Measurements from ENCODE around the gene CD99L2. TPM values are rescaled to one million over a fixed set of nuclear protein-coding genes. Genes with fewer than 3 reads are reported as not detected.

The CD99L2 gene
- total and polyA plus RNA-seq, 2 donors (not counting 1 experiment from before 2014, with no cell fraction given) = 40.6 to 55.5 TPM

DNA sequence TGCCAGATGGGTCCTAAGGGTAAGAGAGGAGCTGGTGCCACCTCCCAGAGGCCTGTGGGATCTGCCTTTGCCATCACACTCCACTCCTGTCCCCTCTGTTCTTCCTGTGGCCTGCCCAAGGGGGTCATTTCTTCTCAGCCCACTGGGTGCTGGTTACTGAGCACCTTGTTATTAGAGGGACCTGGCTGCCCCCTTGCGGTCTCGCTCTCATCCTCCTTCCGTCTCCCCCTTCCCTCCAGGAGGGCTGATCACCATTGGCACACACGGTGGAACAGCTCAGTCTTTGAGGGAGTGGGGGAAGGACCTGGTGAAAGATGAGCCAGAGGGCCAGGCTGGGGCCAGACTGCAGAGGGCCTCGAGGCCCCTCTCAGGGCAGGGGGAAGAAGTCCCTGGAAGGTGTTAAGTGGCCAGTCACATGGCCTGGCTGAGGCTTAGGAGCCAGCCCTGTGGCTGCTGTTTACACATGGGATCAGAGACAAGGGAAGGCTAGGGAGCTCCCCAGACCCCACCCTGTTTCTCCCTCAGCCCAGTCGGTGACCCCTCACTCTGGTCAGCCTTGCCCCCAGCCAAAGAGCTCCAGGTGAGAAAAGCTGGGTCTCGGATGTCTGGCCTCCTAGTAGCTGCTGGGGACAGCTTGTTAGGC lies 137.2 kb downstream of the CD99L2 start:
- no peak for TF ChIP-seq EZH2 (IDR thresholded peaks at IDR 0.05; ENCODE audit: low read length, missing control alignments)
- TF ChIP-seq, protein P1, sequence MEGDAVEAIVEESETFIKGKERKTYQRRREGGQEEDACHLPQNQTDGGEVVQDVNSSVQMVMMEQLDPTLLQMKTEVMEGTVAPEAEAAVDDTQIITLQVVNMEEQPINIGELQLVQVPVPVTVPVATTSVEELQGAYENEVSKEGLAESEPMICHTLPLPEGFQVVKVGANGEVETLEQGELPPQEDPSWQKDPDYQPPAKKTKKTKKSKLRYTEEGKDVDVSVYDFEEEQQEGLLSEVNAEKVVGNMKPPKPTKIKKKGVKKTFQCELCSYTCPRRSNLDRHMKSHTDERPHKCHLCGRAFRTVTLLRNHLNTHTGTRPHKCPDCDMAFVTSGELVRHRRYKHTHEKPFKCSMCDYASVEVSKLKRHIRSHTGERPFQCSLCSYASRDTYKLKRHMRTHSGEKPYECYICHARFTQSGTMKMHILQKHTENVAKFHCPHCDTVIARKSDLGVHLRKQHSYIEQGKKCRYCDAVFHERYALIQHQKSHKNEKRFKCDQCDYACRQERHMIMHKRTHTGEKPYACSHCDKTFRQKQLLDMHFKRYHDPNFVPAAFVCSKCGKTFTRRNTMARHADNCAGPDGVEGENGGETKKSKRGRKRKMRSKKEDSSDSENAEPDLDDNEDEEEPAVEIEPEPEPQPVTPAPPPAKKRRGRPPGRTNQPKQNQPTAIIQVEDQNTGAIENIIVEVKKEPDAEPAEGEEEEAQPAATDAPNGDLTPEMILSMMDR (conservative IDR thresholded peaks at IDR 0.05 in 1 of 2, IDR thresholded peaks at IDR 0.05 in 1 of 2; ENCODE audit: low read depth in 1 of 2, low read length in 2 of 2) = no peak
- H3K36me3 ChIP-seq (ENCODE audit: control insufficient read depth, insufficient read depth, low read length) = peaks cover 2% of the 10 kb centered on the region
- no peaks in the 10 kb centered on the region for H3K27me3 ChIP-seq (ENCODE audit: control insufficient read depth, insufficient read depth, low read length)
- no peak overlapping the region for H3K4me3 ChIP-seq (replicated peaks in 1 of 4; ENCODE audit: control extremely low read depth in 1 of 4, insufficient read depth in 1 of 4, low read depth in 3 of 4, low read length in 4 of 4)
- H3K27ac ChIP-seq (ENCODE audit: insufficient read depth, low read length) = no peak overlapping the region
- no peak overlapping the region for H3K9ac ChIP-seq (ENCODE audit: insufficient read depth, low read length)
- DNase-seq (ENCODE audit: low read depth in 2 of 2) = no peak
- H4K20me1 ChIP-seq (ENCODE audit: control insufficient read depth, extremely low read depth, insufficient read depth, low read length) = no peaks in the 10 kb centered on the region
- no peak overlapping the region for H2AFZ ChIP-seq (ENCODE audit: low read length)
- H3K9me3 ChIP-seq (ENCODE audit: control insufficient read depth, insufficient read depth, low read depth, low read length) = no peaks in the 10 kb centered on the region
- H3K79me2 ChIP-seq (ENCODE audit: control insufficient read depth, insufficient read depth, low read length) = no peaks in the 10 kb centered on the region
- no peak overlapping the region for H3K4me2 ChIP-seq (ENCODE audit: extremely low read depth, insufficient read depth, low read length)
- no peaks in the 10 kb centered on the region for H3K4me1 ChIP-seq (ENCODE audit: control insufficient read depth, extremely low read depth, insufficient read depth, low read length)

GRCh38 chrX:150759568-150760416 lies 138.7 kb downstream of the CD99L2 start:
- Histone ChIP-seq H3K27me3 (ENCODE audit: control insufficient read depth, insufficient read depth, low read length) (no peaks in the 10 kb centered on the region), H3K9ac (ENCODE audit: insufficient read depth, low read length) (no peak overlapping the region), H4K20me1 (ENCODE audit: control insufficient read depth, extremely low read depth, insufficient read depth, low read length) (no peaks in the 10 kb centered on the region), H3K4me2 (ENCODE audit: extremely low read depth, insufficient read depth, low read length) (no peak overlapping the region), H3K4me3 (replicated peaks in 1 of 4; ENCODE audit: control extremely low read depth in 1 of 4, insufficient read depth in 1 of 4, low read depth in 3 of 4, low read length in 4 of 4) (no peak overlapping the region), H3K79me2 (ENCODE audit: control insufficient read depth, insufficient read depth, low read length) (no peaks in the 10 kb centered on the region), H3K4me1 (ENCODE audit: control insufficient read depth, extremely low read depth, insufficient read depth, low read length) (no peaks in the 10 kb centered on the region), H3K36me3 (ENCODE audit: control insufficient read depth, insufficient read depth, low read length) (peaks cover 4% of the 10 kb centered on the region), H2AFZ (ENCODE audit: low read length) (no peak overlapping the region), H3K27ac (ENCODE audit: insufficient read depth, low read length) (no peak overlapping the region), H3K9me3 (ENCODE audit: control insufficient read depth, insufficient read depth, low read depth, low read length) (no peaks in the 10 kb centered on the region)
- no peak for DNase-seq (ENCODE audit: low read depth in 2 of 2)
- no peak for TF ChIP-seq EZH2 (IDR thresholded peaks at IDR 0.05; ENCODE audit: low read length, missing control alignments)
- TF ChIP-seq, protein P1 (conservative IDR thresholded peaks at IDR 0.05 in 1 of 2, IDR thresholded peaks at IDR 0.05 in 1 of 2; ENCODE audit: low read depth in 1 of 2, low read length in 2 of 2) = no peak

DNA sequence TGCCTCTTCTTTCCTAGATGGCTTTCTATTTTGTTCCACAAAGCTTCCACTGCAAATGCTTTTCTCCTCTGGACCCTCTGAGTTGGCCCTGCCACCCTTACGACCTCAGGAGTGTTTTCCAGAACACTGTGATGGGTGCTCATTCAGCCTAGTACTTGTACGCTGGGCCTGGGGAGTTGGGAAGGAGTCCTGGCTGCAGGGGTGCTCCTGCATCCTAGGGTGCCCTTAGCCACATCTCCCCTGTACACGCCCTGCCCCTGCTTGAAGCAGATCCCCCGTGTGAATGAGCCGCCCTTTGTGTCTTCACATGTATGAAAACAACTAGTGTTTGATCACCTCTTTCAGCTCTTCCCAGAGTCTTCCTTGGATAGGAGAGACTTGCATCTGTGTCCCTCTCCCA lies 141.1 kb downstream of the CD99L2 start:
- H2AFZ ChIP-seq (ENCODE audit: low read length) = no peak overlapping the region
- no peaks in the 10 kb centered on the region for H3K79me2 ChIP-seq (ENCODE audit: control insufficient read depth, insufficient read depth, low read length)
- no peak for DNase-seq (ENCODE audit: low read depth in 2 of 2)
- no peak overlapping the region for H3K27ac ChIP-seq (ENCODE audit: insufficient read depth, low read length)
- no peaks in the 10 kb centered on the region for H3K4me1 ChIP-seq (ENCODE audit: control insufficient read depth, extremely low read depth, insufficient read depth, low read length)
- H4K20me1 ChIP-seq (ENCODE audit: control insufficient read depth, extremely low read depth, insufficient read depth, low read length) = no peaks in the 10 kb centered on the region
- H3K9ac ChIP-seq (ENCODE audit: insufficient read depth, low read length) = no peak overlapping the region
- H3K27me3 ChIP-seq (ENCODE audit: control insufficient read depth, insufficient read depth, low read length) = no peaks in the 10 kb centered on the region
- TF ChIP-seq, protein P1 (conservative IDR thresholded peaks at IDR 0.05 in 1 of 2, IDR thresholded peaks at IDR 0.05 in 1 of 2; ENCODE audit: low read depth in 1 of 2, low read length in 2 of 2) = no peak
- no peak for TF ChIP-seq EZH2 (IDR thresholded peaks at IDR 0.05; ENCODE audit: low read length, missing control alignments)
- H3K4me3 ChIP-seq (replicated peaks in 1 of 4; ENCODE audit: control extremely low read depth in 1 of 4, insufficient read depth in 1 of 4, low read depth in 3 of 4, low read length in 4 of 4) = no peak overlapping the region
- H3K4me2 ChIP-seq (ENCODE audit: extremely low read depth, insufficient read depth, low read length) = no peak overlapping the region
- no peaks in the 10 kb centered on the region for H3K9me3 ChIP-seq (ENCODE audit: control insufficient read depth, insufficient read depth, low read depth, low read length)
- H3K36me3 ChIP-seq (ENCODE audit: control insufficient read depth, insufficient read depth, low read length) = peaks cover 4% of the 10 kb centered on the region
